ENCODE measurements around the gene CERCAM.

- TF ChIP-seq CTCF (conservative IDR thresholded peaks at IDR 0.05; ENCODE audit: low read length) (no peak), EZH2phosphoT487 (IDR thresholded peaks at IDR 0.05; ENCODE audit: borderline replicate concordance) (no peak)
These were observed 26.1 kb upstream of the CERCAM start for GRCh38 chr9:128394379-128395168.
